SK-N-SH treated with all-trans-retinoic acid at 6 μM for 48 hours (cell line): Measurements from ENCODE around the gene CERK.

Experiments used
- PATZ1 ChIP-seq: fragments of 250-450 bp; sonication (Bioruptor Pico); IDR thresholded peaks from 2 replicates; pipeline ENCODE4 v1.8.0; 2020; ENCODE audit warnings: mild to moderate bottlenecking, moderate library complexity, borderline replicate concordance
- ZNF70 ChIP-seq: fragments of 450-650 bp; formaldehyde crosslinking; IDR thresholded peaks from 2 replicates; pipeline ENCODE4 v1.5.0; 2020; ENCODE audit warnings: mild to moderate bottlenecking, moderate library complexity

DNA sequence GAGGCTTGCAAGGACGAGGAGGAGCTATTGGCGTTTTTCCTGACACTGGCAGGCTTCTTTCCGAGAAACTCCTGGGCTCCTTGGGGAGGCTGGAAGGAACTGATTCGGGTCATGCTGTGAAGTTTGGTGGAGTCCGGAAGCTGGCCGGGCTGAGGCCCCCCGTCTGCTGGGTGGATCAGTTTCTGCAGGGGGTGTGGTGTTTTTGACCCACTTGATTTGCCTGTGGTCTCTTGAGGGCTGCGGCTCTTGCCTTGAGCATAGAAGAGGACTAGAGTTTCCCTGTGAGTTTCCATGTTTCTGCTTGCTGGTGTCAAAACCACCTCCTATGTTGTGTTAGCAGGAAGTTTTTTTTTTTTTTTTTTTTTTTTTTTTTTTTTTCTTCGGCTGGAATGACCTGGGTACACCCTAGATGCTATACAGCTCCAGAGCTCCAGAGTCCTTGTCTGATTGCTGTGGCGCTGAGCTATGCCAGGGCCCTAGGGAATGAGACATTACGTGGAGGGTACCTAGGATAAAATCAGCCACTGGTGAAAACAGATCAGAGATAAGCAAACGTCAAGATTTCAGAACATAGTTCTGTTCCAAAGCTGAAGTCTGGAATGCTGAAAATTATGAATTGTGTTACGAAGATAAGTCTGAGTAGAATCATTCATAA, 25.1 kb upstream of the CERK start:
- TF ChIP-seq PATZ1 (CRISPR knock-in tag), result no peak
- no peak for TF ChIP-seq ZNF70 (CRISPR knock-in tag)
